ENCODE data around the gene FRMD4A.

DNA sequence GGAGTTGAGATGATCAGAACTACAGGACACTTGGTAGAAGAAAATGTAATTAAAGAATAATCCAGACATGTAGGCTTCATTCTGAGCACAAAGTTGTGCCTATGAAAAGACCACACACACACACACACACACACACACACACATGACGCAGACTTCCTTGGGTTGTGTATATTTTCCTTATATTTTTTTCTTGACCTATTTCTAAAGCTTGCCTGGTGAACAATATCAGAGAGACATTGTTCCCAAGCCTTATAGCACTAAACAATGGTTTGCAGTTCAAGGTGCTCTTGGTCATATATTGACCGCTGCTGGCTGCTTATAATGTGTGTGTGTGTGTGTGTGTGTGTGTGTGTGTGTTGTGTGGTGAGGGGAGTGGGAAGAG lies 541.3 kb downstream of the FRMD4A start:
- TF ChIP-seq CTCF (IDR thresholded peaks at IDR 0.05) (no peak), POLR2AphosphoS5 (IDR thresholded peaks at IDR 0.05) (no peak), POLR2A (IDR thresholded peaks at IDR 0.05) (no peak), EP300 (IDR thresholded peaks at IDR 0.05; ENCODE audit: low read depth) (no peak)
